ENCODE measurements around the gene KCNIP4. TPM values are rescaled to one million over a fixed set of nuclear protein-coding genes. Genes with fewer than 3 reads are reported as not detected.

KCNIP4 gene
- total RNA-seq, 1 experiment from 2014 or later: not detected

- H3K9me2 ChIP-seq (ENCODE audit: insufficient read depth): no peaks in the 10 kb centered on the region
- no peaks in the 10 kb centered on the region for H3K27me3 ChIP-seq (ENCODE audit: insufficient read depth, low read depth)
- no TSS peak for BruUV-seq (replicated peaks)
- no peak overlapping the region for H2AFZ ChIP-seq
- POLR2A ChIA-PET (ENCODE audit: unreplicated experiment): interaction anchor here (0.5 to 0.8 kb wide), 3 partner anchors 59 to 921 kb away, joined by 4 to 6 read pairs (median 4); no protein-coding TSS in a partner anchor
- H3K4me2 ChIP-seq: no peak overlapping the region
- CTCF ChIA-PET: interaction anchor here (0.6 kb wide), 1 partner anchor 316 kb away, joined by 4 read pairs; no protein-coding TSS in a partner anchor
- no peaks in the 10 kb centered on the region for H3K9me3 ChIP-seq (ENCODE audit: insufficient read depth, low read depth)
- no peaks in the 10 kb centered on the region for H3K36me3 ChIP-seq (ENCODE audit: low read depth)
- no peaks in the 10 kb centered on the region for H3K4me1 ChIP-seq (replicated peaks; ENCODE audit: insufficient read depth)
- no peaks in the 10 kb centered on the region for H4K20me1 ChIP-seq (ENCODE audit: insufficient read depth)
- no peak for TF ChIP-seq EZH2 (IDR thresholded peaks at IDR 0.05; ENCODE audit: low read depth)
- TF ChIP-seq, protein P1, sequence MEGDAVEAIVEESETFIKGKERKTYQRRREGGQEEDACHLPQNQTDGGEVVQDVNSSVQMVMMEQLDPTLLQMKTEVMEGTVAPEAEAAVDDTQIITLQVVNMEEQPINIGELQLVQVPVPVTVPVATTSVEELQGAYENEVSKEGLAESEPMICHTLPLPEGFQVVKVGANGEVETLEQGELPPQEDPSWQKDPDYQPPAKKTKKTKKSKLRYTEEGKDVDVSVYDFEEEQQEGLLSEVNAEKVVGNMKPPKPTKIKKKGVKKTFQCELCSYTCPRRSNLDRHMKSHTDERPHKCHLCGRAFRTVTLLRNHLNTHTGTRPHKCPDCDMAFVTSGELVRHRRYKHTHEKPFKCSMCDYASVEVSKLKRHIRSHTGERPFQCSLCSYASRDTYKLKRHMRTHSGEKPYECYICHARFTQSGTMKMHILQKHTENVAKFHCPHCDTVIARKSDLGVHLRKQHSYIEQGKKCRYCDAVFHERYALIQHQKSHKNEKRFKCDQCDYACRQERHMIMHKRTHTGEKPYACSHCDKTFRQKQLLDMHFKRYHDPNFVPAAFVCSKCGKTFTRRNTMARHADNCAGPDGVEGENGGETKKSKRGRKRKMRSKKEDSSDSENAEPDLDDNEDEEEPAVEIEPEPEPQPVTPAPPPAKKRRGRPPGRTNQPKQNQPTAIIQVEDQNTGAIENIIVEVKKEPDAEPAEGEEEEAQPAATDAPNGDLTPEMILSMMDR (conservative IDR thresholded peaks at IDR 0.05): peak; percentile 51
- no peak overlapping the region for H3K4me3 ChIP-seq
- intact Hi-C loops (cut with micrococcal nuclease; ENCODE audit: unreplicated experiment): loop anchor here (5.0 kb wide), 1 partner anchor 697 kb away; no protein-coding TSS in a partner anchor
- H3K27ac ChIP-seq: no peak overlapping the region
- no peaks in the 10 kb centered on the region for H3F3A ChIP-seq (ENCODE audit: insufficient read depth, low read depth)
- DNase-seq: no peak
- no peaks in the 10 kb centered on the region for H3K79me2 ChIP-seq (ENCODE audit: low read depth)
These were observed 478.9 kb downstream of the KCNIP4 start for GRCh38 chr4:21469438-21470300.

GRCh38 chr4:21467551-21467950 is 481.0 kb downstream of the KCNIP4 start:
- H3K9me3 ChIP-seq (ENCODE audit: insufficient read depth, low read depth): no peaks in the 10 kb centered on the region
- ChIA-PET CTCF (no interaction called here), POLR2A (ENCODE audit: unreplicated experiment) (no interaction called here)
- no TSS peak for BruUV-seq (replicated peaks)
- H2AFZ ChIP-seq: no peak overlapping the region
- H3K9me2 ChIP-seq (ENCODE audit: insufficient read depth): no peaks in the 10 kb centered on the region
- no peaks in the 10 kb centered on the region for H4K20me1 ChIP-seq (ENCODE audit: insufficient read depth)
- H3K36me3 ChIP-seq (ENCODE audit: low read depth): no peaks in the 10 kb centered on the region
- no peaks in the 10 kb centered on the region for H3K4me1 ChIP-seq (replicated peaks; ENCODE audit: insufficient read depth)
- intact Hi-C loops (cut with micrococcal nuclease; ENCODE audit: unreplicated experiment): loop anchor here (5.0 kb wide), 1 partner anchor 695 kb away; no protein-coding TSS in a partner anchor
- no peak overlapping the region for H3K4me2 ChIP-seq
- DNase-seq: no peak
- no peak overlapping the region for H3K27ac ChIP-seq
- TF ChIP-seq EZH2 (IDR thresholded peaks at IDR 0.05; ENCODE audit: low read depth): no peak
- TF ChIP-seq, protein P1 (conservative IDR thresholded peaks at IDR 0.05): no peak
- H3K79me2 ChIP-seq (ENCODE audit: low read depth): no peaks in the 10 kb centered on the region
- no peaks in the 10 kb centered on the region for H3K27me3 ChIP-seq (ENCODE audit: insufficient read depth, low read depth)
- H3K4me3 ChIP-seq: no peak overlapping the region
- no peaks in the 10 kb centered on the region for H3F3A ChIP-seq (ENCODE audit: insufficient read depth, low read depth)

- Histone ChIP-seq H2AFZ (no peak overlapping the region), H3F3A (ENCODE audit: insufficient read depth, low read depth) (no peaks in the 10 kb centered on the region), H3K79me2 (ENCODE audit: low read depth) (no peaks in the 10 kb centered on the region), H3K4me1 (replicated peaks; ENCODE audit: insufficient read depth) (no peaks in the 10 kb centered on the region), H3K27ac (no peak overlapping the region), H3K4me3 (no peak overlapping the region), H3K36me3 (ENCODE audit: low read depth) (no peaks in the 10 kb centered on the region), H3K9me3 (ENCODE audit: insufficient read depth, low read depth) (no peaks in the 10 kb centered on the region), H3K27me3 (ENCODE audit: insufficient read depth, low read depth) (no peaks in the 10 kb centered on the region), H3K4me2 (no peak overlapping the region), H4K20me1 (ENCODE audit: insufficient read depth) (no peaks in the 10 kb centered on the region), H3K9me2 (ENCODE audit: insufficient read depth) (no peaks in the 10 kb centered on the region)
- intact Hi-C loops (cut with micrococcal nuclease; ENCODE audit: unreplicated experiment): no loop called here
- DNase-seq: no peak
- POLR2A ChIA-PET (ENCODE audit: unreplicated experiment): no interaction called here
- no TSS peak for BruUV-seq (replicated peaks)
- CTCF ChIA-PET: no interaction called here
- TF ChIP-seq, protein P1 (conservative IDR thresholded peaks at IDR 0.05): no peak
- no peak for TF ChIP-seq EZH2 (IDR thresholded peaks at IDR 0.05; ENCODE audit: low read depth)
These were observed 491.3 kb downstream of the KCNIP4 start for GRCh38 chr4:21457086-21457840.
